GM12875 (cell line): ENCODE results near the gene PERCC1.

Source experiments
- H3K4me3 ChIP-seq: one replicate; pipeline ENCODE4 v1.5.1; 2011; ENCODE audit warnings: low read depth, low read length, control low read depth
- TF ChIP-seq, protein P1 (sequence below): IDR thresholded peaks from 2 replicates; pipeline ENCODE4 v1.5.1; 2011; ENCODE audit warnings: low read depth, mild to moderate bottlenecking, control low read depth, inconsistent platforms, low read length, moderate library complexity, borderline replicate concordance; ENCODE audit not compliant: insufficient read depth

Gene PERCC1

DNA sequence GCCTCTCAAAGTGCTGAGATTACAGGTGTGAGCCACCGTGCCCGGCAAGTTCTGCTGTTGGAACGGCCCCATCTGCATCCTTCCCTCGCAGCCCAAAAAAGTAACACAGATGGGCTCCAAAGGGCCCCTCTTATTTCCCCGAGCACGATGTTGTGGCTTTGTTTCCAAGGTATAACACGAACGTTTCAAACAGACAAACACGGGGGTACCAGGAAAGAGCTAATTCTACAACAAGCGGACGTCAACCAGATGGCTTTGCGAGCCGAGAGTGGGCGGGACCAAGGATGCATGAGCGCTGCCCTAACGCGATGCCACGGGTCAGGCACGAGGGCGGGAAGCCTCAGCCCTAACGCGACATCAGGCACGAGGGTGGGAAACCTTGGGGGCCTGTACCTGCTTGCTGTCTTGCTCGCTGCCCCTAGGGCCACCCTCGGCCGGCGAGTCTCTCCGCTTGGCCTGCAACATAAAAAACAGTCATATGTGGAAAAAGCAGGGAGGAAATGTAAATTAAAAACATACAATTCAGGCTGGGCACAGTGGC, 40.6 kb upstream of the PERCC1 start:
- TF ChIP-seq, protein P1, sequence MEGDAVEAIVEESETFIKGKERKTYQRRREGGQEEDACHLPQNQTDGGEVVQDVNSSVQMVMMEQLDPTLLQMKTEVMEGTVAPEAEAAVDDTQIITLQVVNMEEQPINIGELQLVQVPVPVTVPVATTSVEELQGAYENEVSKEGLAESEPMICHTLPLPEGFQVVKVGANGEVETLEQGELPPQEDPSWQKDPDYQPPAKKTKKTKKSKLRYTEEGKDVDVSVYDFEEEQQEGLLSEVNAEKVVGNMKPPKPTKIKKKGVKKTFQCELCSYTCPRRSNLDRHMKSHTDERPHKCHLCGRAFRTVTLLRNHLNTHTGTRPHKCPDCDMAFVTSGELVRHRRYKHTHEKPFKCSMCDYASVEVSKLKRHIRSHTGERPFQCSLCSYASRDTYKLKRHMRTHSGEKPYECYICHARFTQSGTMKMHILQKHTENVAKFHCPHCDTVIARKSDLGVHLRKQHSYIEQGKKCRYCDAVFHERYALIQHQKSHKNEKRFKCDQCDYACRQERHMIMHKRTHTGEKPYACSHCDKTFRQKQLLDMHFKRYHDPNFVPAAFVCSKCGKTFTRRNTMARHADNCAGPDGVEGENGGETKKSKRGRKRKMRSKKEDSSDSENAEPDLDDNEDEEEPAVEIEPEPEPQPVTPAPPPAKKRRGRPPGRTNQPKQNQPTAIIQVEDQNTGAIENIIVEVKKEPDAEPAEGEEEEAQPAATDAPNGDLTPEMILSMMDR: no peak
- no peak overlapping the region for H3K4me3 ChIP-seq

DNA sequence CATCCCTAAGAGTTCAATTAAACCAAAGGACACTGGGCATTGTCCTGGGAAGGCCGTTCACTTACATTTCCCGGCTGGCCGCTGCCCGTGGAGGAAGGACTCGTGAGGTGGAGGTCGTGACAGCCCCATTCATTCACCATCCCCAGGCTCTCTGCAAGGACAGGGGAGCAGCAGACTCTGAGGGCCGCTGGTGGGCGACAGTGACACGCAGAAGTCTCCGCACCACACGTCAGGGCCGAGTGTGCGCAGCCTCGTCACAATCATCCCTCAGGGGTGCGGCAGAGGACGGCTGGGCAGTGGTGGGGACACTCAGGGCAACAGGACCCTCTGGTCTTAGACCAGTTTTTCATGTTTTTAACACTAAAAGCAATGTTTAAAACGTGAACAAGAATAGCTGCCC, 38.1 kb upstream of the PERCC1 start:
- TF ChIP-seq, protein P1: no peak
- H3K4me3 ChIP-seq: no peak overlapping the region

DNA sequence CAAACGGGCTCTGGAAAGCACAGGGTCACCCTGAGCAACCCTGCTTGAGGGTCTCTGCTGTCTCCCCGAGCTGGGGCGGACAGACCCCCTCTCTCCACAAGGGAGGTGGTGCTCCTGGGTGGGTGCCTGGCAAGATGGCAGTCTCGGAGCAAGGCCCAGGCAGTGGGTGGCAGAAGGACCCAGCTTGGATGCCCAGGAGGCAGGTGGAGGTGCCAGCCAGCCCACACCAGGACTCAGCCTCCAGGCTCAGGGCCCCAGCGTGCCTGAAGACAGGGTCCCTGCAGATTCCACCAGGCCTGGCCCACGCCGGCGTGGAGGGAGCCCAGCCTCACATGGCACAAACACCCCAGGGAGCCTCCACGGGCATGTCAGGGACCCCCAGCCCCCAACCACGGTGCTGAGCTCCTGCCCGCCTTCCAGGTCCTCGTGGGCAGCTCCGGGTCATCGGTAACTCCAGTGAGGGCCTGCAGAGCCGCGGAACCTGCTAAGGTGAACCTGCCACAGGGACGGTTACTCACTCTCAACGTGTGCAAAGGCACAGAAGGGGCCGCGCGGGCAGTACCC, 37.2 kb upstream of the PERCC1 start:
- no peak overlapping the region for H3K4me3 ChIP-seq
- TF ChIP-seq, protein P1: no peak

DNA sequence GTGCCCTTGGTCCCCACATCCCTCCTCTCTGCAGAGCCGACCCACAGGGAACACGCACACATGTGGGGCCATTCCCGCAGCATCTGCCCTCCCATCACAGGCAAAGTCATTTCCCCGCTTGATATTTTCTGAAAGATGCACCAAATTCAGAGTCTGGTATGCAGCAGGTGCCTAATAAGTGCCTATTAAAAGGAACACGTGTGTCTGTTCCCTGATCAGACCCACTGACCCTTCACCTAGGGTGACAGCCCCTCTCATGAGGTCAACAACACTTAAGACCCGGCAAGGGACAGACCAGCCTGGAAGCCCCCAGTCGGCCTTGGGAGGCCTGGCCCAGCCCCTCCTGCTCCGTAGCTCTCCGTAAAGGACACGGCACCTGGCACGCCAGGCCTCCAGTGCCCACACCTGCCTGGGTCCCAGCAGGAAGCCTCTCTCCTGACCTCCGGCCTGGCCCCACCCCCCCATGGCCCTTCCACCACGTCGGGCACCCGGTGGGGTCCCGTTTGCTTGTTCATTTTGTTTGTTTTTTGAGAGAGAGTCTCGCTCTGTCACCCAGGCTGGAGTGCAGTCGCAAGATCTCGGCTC, 36.4 kb upstream of the PERCC1 start:
- TF ChIP-seq, protein P1: no peak
- no peak overlapping the region for H3K4me3 ChIP-seq

DNA sequence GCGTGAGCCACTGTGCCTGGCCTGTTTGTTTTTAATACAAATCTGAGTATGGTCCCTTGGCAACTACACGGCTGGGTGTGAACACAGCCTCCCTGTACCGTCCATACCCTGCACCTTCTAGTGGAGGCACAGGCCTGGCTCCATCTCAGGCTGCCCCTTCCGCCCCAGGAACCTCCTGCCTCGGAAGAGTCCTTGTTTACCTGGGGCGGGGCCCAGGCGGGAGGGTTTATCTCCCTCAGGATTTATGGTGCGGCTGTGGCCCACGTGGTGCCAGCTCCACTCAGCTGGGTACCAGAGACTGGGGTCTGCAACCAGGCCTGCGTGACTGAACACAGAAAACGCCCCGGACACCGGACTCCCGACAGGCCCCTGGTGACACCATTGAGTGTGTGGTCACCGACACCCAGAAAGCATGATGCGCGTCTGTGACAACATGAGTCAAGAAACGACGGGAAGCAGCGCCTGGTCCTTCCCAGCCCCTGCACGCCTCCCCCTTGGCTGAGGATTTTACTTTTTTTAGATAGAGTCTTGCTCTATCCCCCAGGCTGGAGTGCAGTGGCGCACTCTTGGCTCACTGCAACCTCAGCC, 35.3 kb upstream of the PERCC1 start:
- TF ChIP-seq, protein P1: no peak
- H3K4me3 ChIP-seq: no peak overlapping the region

DNA sequence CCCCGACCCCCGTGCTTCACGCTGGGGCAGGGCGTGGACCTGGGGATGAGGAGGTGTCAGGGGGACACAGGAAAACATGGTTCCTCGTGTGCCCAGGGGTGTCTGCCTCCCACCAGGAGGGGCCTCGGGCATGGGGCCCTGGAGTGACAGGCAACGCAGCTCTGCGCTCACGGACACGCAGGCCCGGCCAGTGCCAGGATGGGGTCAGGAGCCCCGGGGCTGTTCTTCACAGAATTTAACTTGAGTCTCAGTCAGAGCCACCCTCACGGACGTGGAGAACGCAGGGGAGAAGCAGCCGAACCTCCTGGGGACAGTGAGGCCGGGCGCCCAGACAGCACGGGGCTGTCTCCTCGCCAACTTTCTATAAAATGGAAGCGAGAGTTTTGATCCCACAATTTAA, 33.1 kb upstream of the PERCC1 start:
- TF ChIP-seq, protein P1: no peak
- no peak overlapping the region for H3K4me3 ChIP-seq

DNA sequence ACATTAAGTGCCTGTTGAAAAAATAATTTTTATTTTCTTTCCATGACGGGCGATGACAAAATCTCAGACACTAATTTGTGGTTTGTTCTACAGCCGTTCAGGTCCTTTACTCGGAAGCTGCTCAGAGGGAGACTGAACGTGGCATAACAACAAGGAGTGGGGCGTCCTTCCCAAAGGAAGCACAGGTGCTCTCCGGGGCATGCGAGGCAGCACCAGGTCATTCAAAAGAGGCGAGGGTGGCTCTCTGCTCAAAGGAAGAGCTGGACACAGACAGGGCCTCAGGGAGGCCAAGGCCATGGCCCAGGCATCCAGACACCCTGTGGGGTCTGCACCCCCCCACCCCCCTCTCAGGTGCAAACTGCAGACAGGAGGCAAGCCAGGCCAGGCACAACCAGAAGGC, 32.5 kb upstream of the PERCC1 start:
- no peak overlapping the region for H3K4me3 ChIP-seq
- TF ChIP-seq, protein P1: no peak
